Fibroblast of skin of right biceps (primary cell): ENCODE data around the gene IFITM5.
"Not testable (repeated sequence)": the region's sequence is repeated elsewhere in the genome, so short reads cannot be mapped to it uniquely, and the experiment has no call there.

ENCODE experiments used
- DNase-seq: peaks from one replicate; pipeline ENCODE4 v3.0.0-alpha.2; 2013

Gene IFITM5

GRCh38 chr11:282171-282570 lies 17.2 kb downstream of the IFITM5 start:
- DNase-seq = no peak

- no peak for DNase-seq
These were observed 17.7 kb downstream of the IFITM5 start for GRCh38 chr11:281486-282161.

GRCh38 chr11:280706-281485 lies 18.4 kb downstream of the IFITM5 start:
- no peak for DNase-seq

GRCh38 chr11:279966-280705 lies 19.2 kb downstream of the IFITM5 start:
- no peak for DNase-seq

- DNase-seq = no peak
These were observed 20.0 kb downstream of the IFITM5 start for GRCh38 chr11:279040-279965.

- DNase-seq = no peak
These were observed 21.1 kb downstream of the IFITM5 start, which contains the start of gene NLRP6 for GRCh38 chr11:278001-278951. Gene NLRP6 (plus strand): TSS chr11:278407. CDS start chr11:278570, 163 bp downstream.

- no peak for DNase-seq
These were observed 23.1 kb downstream of the IFITM5 start for GRCh38 chr11:276219-276618.

GRCh38 chr11:272931-273198 lies 26.5 kb downstream of the IFITM5 start:
- no peak for DNase-seq

GRCh38 chr11:272195-272930 lies 27.0 kb downstream of the IFITM5 start:
- DNase-seq = no peak

GRCh38 chr11:271319-271715 lies 28.0 kb downstream of the IFITM5 start:
- no peak for DNase-seq

- no peak for DNase-seq
These were observed 28.6 kb downstream of the IFITM5 start for GRCh38 chr11:270451-271318.

GRCh38 chr11:269146-269890 lies 30.0 kb downstream of the IFITM5 start:
- DNase-seq = no peak

- DNase-seq = not testable (repeated sequence)
These were observed 30.6 kb downstream of the IFITM5 start for GRCh38 chr11:268716-269145.

- DNase-seq = no peak
These were observed 31.8 kb downstream of the IFITM5 start for GRCh38 chr11:267491-267994.

- DNase-seq = no peak
These were observed 32.5 kb downstream of the IFITM5 start for GRCh38 chr11:266676-267439.

GRCh38 chr11:261624-262023 lies 37.7 kb downstream of the IFITM5 start:
- no peak for DNase-seq

GRCh38 chr11:259413-259812 lies 39.9 kb downstream of the IFITM5 start:
- no peak for DNase-seq
